Common myeloid progenitor, CD34-positive (primary cell): Measurements from ENCODE around the gene CCNH.

Experiments
- CTCF ChIA-PET: fragments of 350-600 bp; sonication (Branson Sonifier 250); formaldehyde crosslinking; loops from one replicate; lab custom pipeline; 2021; ENCODE audit warnings: antibody characterized with exemption; lab: Charles Lee
- POLR2A ChIA-PET: fragments of 350-600 bp; sonication (Branson Sonifier 250); formaldehyde crosslinking; loops from one replicate; lab custom pipeline; 2021; ENCODE audit warnings: antibody characterized with exemption; lab: Charles Lee
- DNase-seq, 3 donors: peaks; one replicate each; pipeline versions ENCODE4 v3.0.0 to v3.0.0-alpha.2; 2013
- H3K27ac ChIP-seq, 2 experiments: 1 replicate in 1 of 2; 2 replicates in 1 of 2; pipeline ENCODE4 v1.7.0; 2013; ENCODE audit warnings: inconsistent platforms in 2 of 2, low read length in 2 of 2, mild to moderate bottlenecking in 2 of 2, low read depth in 1 of 2, moderate library complexity in 1 of 2; ENCODE audit not compliant: severe bottlenecking in 2 of 2, insufficient read depth in 1 of 2, poor library complexity in 1 of 2
- H3K27me3 ChIP-seq, 5 experiments: replicated peaks in 2 of 5; 1 replicate in 3 of 5; 2 replicates in 2 of 5; pipeline versions ENCODE4 v1.6.1 to v1.7.0; 2013; ENCODE audit warnings: low read length in 4 of 5, mild to moderate bottlenecking in 2 of 5, moderate library complexity in 2 of 5, inconsistent platforms in 1 of 5; ENCODE audit not compliant: insufficient read depth in 5 of 5, control insufficient read depth in 4 of 5
- H3K36me3 ChIP-seq, 4 experiments: 1 replicate in 2 of 4; 2 replicates in 2 of 4; pipeline versions ENCODE4 v1.6.1 to v1.7.0; 2013; ENCODE audit warnings: low read length in 3 of 4, control low read depth in 1 of 4, mild to moderate bottlenecking in 1 of 4; ENCODE audit not compliant: control insufficient read depth in 4 of 4, insufficient read depth in 4 of 4
- H3K4me1 ChIP-seq, 4 experiments: 1 replicate in 3 of 4; 2 replicates in 1 of 4; pipeline versions ENCODE4 v1.6.1 to v1.7.1; 2013; ENCODE audit warnings: low read length in 3 of 4, mild to moderate bottlenecking in 3 of 4, control low read depth in 1 of 4, inconsistent platforms in 1 of 4, moderate library complexity in 1 of 4; ENCODE audit not compliant: control insufficient read depth in 4 of 4, insufficient read depth in 4 of 4; ENCODE audit errors: control extremely low read depth in 1 of 4
- H3K4me3 ChIP-seq, 7 experiments: 1 replicate in 4 of 7; 2 replicates in 3 of 7; pipeline versions ENCODE4 v1.5.1 to v1.7.0; 2013; ENCODE audit warnings: mild to moderate bottlenecking in 7 of 7, low read length in 6 of 7, moderate library complexity in 6 of 7, inconsistent platforms in 2 of 7, low read depth in 2 of 7, control low read depth in 1 of 7; ENCODE audit not compliant: insufficient read depth in 4 of 7, control insufficient read depth in 1 of 7; ENCODE audit errors: extremely low read depth in 1 of 7
- H3K9me3 ChIP-seq, 5 experiments: 1 replicate in 4 of 5; 2 replicates in 1 of 5; pipeline versions ENCODE4 v1.6.1 to v1.7.1; 2013; ENCODE audit warnings: low read length in 4 of 5, mild to moderate bottlenecking in 2 of 5, inconsistent platforms in 1 of 5, low read depth in 1 of 5, moderate library complexity in 1 of 5; ENCODE audit not compliant: control insufficient read depth in 4 of 5, insufficient read depth in 2 of 5; ENCODE audit errors: control extremely low read depth in 1 of 5
- WGBS: methylation state at CpG from one replicate; pipeline ENCODE4 v1.1.5; 2013; ENCODE audit not compliant: insufficient coverage; 5-methylcytosine and 5-hydroxymethylcytosine counted together

Gene CCNH

DNA sequence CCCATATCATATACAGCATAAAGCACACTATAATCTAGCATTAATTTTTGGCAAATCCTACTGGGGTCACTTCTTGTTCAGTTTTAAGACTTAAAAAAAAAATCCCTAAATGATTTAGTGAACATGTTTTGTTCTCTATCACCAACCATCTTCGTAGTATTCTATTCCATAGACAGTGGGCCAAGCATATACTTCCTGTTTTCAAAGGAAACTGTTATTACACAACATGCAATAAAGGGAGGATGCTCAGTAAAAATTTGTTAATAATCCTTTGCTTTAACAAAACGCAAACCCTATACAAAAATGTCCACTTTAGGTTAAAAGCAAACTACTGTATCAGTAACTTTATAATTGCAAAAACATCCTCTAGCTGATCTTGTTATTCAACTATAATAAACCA, 13.0 kb downstream of the CCNH start:
- no CpG with 5 or more reads among the region's 2 CpGs for WGBS
- CTCF ChIA-PET: interaction anchor here (0.8 to 3.2 kb wide), 12 partner anchors 8 to 519 kb away, joined by 3 to 13 read pairs (median 5); partner anchors contain the start of gene CCNH
- POLR2A ChIA-PET: interaction anchor here (0.9 kb wide), 1 partner anchor 13 kb away, joined by 3 read pairs; the partner anchor contains the start of gene CCNH
- no peaks in the 10 kb centered on the region for H3K27me3 ChIP-seq
- no peaks in the 10 kb centered on the region for H3K9me3 ChIP-seq
- DNase-seq: peak; percentile 11 to 52 (median 43)
- no peak overlapping the region for H3K4me3 ChIP-seq
- peaks cover 0 to 12% (median 9%) of the 10 kb centered on the region in 4 experiments for H3K4me1 ChIP-seq
- peaks cover 0 to 84% (median 49%) of the 10 kb centered on the region in 4 experiments for H3K36me3 ChIP-seq
- no peak overlapping the region for H3K27ac ChIP-seq

GRCh38 chr5:87398981-87399614, 13.6 kb downstream of the CCNH start:
- WGBS: 100% methylated on average over 3 of the region's 5 CpGs
- Histone ChIP-seq H3K27me3 (no peaks in the 10 kb centered on the region), H3K36me3 (peaks cover 0 to 85% (median 48%) of the 10 kb centered on the region in 4 experiments), H3K9me3 (no peaks in the 10 kb centered on the region), H3K4me3 (no peak overlapping the region), H3K27ac (no peak overlapping the region), H3K4me1 (peaks cover 0 to 12% (median 9%) of the 10 kb centered on the region in 4 experiments)
- POLR2A ChIA-PET: no interaction called here
- CTCF ChIA-PET: interaction anchor here (1.3 to 3.2 kb wide), 5 partner anchors 9 to 319 kb away, joined by 4 to 13 read pairs (median 8); partner anchors contain the start of gene CCNH
- no peak for DNase-seq

DNA sequence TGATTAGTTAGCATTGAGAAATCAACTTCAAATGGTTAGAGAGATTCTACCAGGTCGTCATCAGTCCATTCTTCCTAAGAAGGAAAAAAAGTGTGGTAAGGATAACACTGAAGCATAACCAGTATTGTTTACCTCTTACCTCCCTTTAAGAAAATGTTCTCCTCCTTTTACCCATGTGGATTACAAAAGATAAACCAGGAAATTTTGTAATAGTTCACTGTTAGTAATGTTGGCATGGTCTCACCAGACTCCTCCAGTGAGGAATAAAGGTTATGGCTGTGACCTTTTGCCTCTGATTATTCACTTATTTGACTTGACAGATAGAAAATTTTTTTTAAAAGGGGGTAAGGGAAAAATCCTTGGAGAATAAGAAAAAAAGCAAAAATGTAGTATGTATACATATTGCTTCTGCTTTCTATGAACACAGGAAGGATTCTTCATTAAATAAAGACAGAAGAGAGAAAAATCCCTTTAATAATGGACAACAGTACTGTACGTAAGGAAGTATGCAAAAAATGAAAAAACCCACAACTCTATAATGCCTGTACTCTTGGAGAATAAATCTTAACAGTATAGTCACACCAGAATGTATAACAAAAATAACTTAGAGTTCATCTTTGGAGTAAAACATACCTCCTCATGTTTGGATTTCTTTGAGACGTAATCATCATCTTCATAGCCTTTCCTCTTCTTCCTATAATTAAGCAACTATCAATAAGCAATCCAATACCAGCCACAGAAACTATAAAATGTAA, 18.1 kb downstream of the CCNH start:
- no peak overlapping the region for H3K4me3 ChIP-seq
- no peaks in the 10 kb centered on the region for H3K27me3 ChIP-seq
- POLR2A ChIA-PET: no interaction called here
- no peak overlapping the region for H3K27ac ChIP-seq
- no peaks in the 10 kb centered on the region for H3K9me3 ChIP-seq
- peaks cover 14 to 95% (median 57%) of the 10 kb centered on the region in 4 experiments for H3K36me3 ChIP-seq
- peaks cover 0 to 6% (median 3%) of the 10 kb centered on the region in 4 experiments for H3K4me1 ChIP-seq
- CTCF ChIA-PET: interaction anchor here (0.9 kb wide), 1 partner anchor 12 kb away, joined by 3 read pairs; no protein-coding TSS in a partner anchor
- no peak for DNase-seq
- no CpG with 5 or more reads among the region's 3 CpGs for WGBS

GRCh38 chr5:87393331-87393730, 19.4 kb downstream of the CCNH start:
- Histone ChIP-seq H3K27me3 (no peaks in the 10 kb centered on the region), H3K36me3 (peaks cover 17 to 97% (median 57%) of the 10 kb centered on the region in 4 experiments), H3K4me1 (no peaks in the 10 kb centered on the region), H3K27ac (no peak overlapping the region), H3K4me3 (no peak overlapping the region), H3K9me3 (no peaks in the 10 kb centered on the region)
- ChIA-PET POLR2A (no interaction called here), CTCF (no interaction called here)
- DNase-seq: no peak
- no CpG with 5 or more reads among the region's 2 CpGs for WGBS

DNA sequence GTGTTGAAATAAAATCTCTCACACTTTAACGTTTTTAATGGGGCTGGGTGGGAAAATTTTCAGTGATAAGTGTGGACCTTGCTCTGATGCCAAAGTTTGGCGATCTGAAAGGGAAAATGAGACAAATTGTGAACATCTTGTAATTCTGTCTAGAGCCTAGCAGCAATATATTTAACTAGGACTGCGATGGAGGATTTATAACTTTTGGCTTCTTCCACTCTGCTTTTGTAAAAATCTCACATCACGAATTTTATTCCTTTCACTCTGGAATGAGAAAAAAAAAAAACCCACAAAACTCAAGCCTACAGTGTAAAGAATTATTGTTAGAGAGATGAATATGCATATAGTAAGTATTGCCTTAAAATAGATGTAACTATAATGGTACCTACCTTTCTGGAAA, 19.9 kb downstream of the CCNH start:
- no peak overlapping the region for H3K27ac ChIP-seq
- POLR2A ChIA-PET: no interaction called here
- H3K36me3 ChIP-seq: peaks cover 19 to 98% (median 59%) of the 10 kb centered on the region in 4 experiments
- 100% methylated on average over 1 of the region's 4 CpGs for WGBS
- no peak overlapping the region for H3K4me3 ChIP-seq
- CTCF ChIA-PET: interaction anchor here (1.1 to 1.3 kb wide), 4 partner anchors 7 to 16 kb away, joined by 3 to 7 read pairs (median 5); no protein-coding TSS in a partner anchor
- no peaks in the 10 kb centered on the region for H3K9me3 ChIP-seq
- H3K27me3 ChIP-seq: no peaks in the 10 kb centered on the region
- DNase-seq: no peak
- no peaks in the 10 kb centered on the region for H3K4me1 ChIP-seq

- H3K4me1 ChIP-seq: no peaks in the 10 kb centered on the region
- 92% methylated on average over 1 of the region's 1 CpG for WGBS
- no peak overlapping the region for H3K27ac ChIP-seq
- peaks cover 19 to 98% (median 58%) of the 10 kb centered on the region in 4 experiments for H3K36me3 ChIP-seq
- ChIA-PET CTCF (interaction anchor here (1.1 to 1.3 kb wide), 4 partner anchors 8 to 15 kb away, joined by 3 to 7 read pairs (median 5); no protein-coding TSS in a partner anchor), POLR2A (interaction anchor here (0.6 kb wide), 1 partner anchor 14 kb away, joined by 8 read pairs; no protein-coding TSS in a partner anchor)
- H3K27me3 ChIP-seq: no peaks in the 10 kb centered on the region
- H3K4me3 ChIP-seq: no peak overlapping the region
- no peak for DNase-seq
- H3K9me3 ChIP-seq: no peaks in the 10 kb centered on the region
These were observed 20.6 kb downstream of the CCNH start for GRCh38 chr5:87392170-87392569.
